Measurements from ENCODE around the gene DAPL1. TPM values are rescaled to one million over a fixed set of nuclear protein-coding genes. Genes with fewer than 3 reads are reported as not detected.

DAPL1 gene
- total RNA-seq, 4 donors from 2014 or later, result 3.0 TPM; not detected in 3

- TF ChIP-seq POLR2A (IDR thresholded peaks at IDR 0.05), result no peak
- TF ChIP-seq POLR2AphosphoS5 (IDR thresholded peaks at IDR 0.05), result no peak
- TF ChIP-seq CTCF (IDR thresholded peaks at IDR 0.05), result no peak
- ATAC-seq, result no peak
- 47 to 80% methylated on average over 1 to 2 of the region's 2 CpGs for WGBS, 2 donors (ENCODE audit: low coverage in 1 of 2)
- H3K27me3 ChIP-seq, result peaks cover 42% of the 10 kb centered on the region
- peaks cover 0 to 8% (median 4%) of the 10 kb centered on the region in 3 donors for H3K4me1 ChIP-seq
- H3K36me3 ChIP-seq, result no peaks in the 10 kb centered on the region
- no peaks in the 10 kb centered on the region for H3K9me3 ChIP-seq
- no peak overlapping the region for H3K27ac ChIP-seq
- H3K4me3 ChIP-seq, result no peak overlapping the region
These were observed 46.1 kb upstream of the DAPL1 start for GRCh38 chr2:158748926-158749590.

- Histone ChIP-seq H3K4me3 (no peak overlapping the region), H3K36me3 (no peaks in the 10 kb centered on the region), H3K27me3 (peaks cover 29% of the 10 kb centered on the region), H3K4me1 (peaks cover 3 to 13% (median 4%) of the 10 kb centered on the region in 3 donors), H3K27ac (no peak overlapping the region), H3K9me3 (no peaks in the 10 kb centered on the region)
- TF ChIP-seq POLR2A (IDR thresholded peaks at IDR 0.05), result no peak
- no peak for TF ChIP-seq EP300 (IDR thresholded peaks at IDR 0.05)
- TF ChIP-seq POLR2AphosphoS5 (IDR thresholded peaks at IDR 0.05), result no peak
- TF ChIP-seq CTCF (IDR thresholded peaks at IDR 0.05), result no peak
- ATAC-seq, result no peak
- 67 to 87% methylated on average over 1 to 4 of the region's 5 CpGs for whole genome bisulfite sequencing, 2 donors (ENCODE audit: low coverage in 1 of 2)
These were observed 44.5 kb upstream of the DAPL1 start for GRCh38 chr2:158750458-158751125.

GRCh38 chr2:158753641-158754611, 41.2 kb upstream of the DAPL1 start:
- no peaks in the 10 kb centered on the region for H3K36me3 ChIP-seq
- H3K4me1 ChIP-seq, result peaks cover 3 to 13% (median 4%) of the 10 kb centered on the region in 3 donors
- no peaks in the 10 kb centered on the region for H3K27me3 ChIP-seq
- H3K27ac ChIP-seq, result no peak overlapping the region
- 15 to 16% methylated on average over 12 of the region's 14 CpGs for WGBS, 2 donors (ENCODE audit: low coverage in 1 of 2)
- TF ChIP-seq EP300 (IDR thresholded peaks at IDR 0.05) (no peak), CTCF (IDR thresholded peaks at IDR 0.05) (peak; percentile 72 to 88 (median 80)), POLR2A (IDR thresholded peaks at IDR 0.05) (no peak), POLR2AphosphoS5 (IDR thresholded peaks at IDR 0.05) (no peak)
- peaks cover 0 to 6% (median 0%) of the 10 kb centered on the region in 3 donors for H3K9me3 ChIP-seq
- peak overlapping the region; percentile 18 to 27 for H3K4me3 ChIP-seq
- peak; percentile 67 for ATAC-seq

GRCh38 chr2:158755310-158756087, 39.6 kb upstream of the DAPL1 start:
- Histone ChIP-seq H3K36me3 (no peaks in the 10 kb centered on the region), H3K4me3 (no peak overlapping the region), H3K4me1 (peaks cover 3 to 13% (median 4%) of the 10 kb centered on the region in 3 donors), H3K9me3 (peaks cover 0 to 6% (median 0%) of the 10 kb centered on the region in 3 donors), H3K27ac (no peak overlapping the region), H3K27me3 (no peaks in the 10 kb centered on the region)
- TF ChIP-seq CTCF (IDR thresholded peaks at IDR 0.05) (no peak), POLR2A (IDR thresholded peaks at IDR 0.05) (no peak), POLR2AphosphoS5 (IDR thresholded peaks at IDR 0.05) (no peak), EP300 (IDR thresholded peaks at IDR 0.05) (no peak)
- WGBS, 2 donors (ENCODE audit: low coverage in 1 of 2), result 20 to 68% methylated on average over 1 to 5 of the region's 8 CpGs
- ATAC-seq, result no peak
